HG02970 (cell line): ENCODE measurements around the gene PTPRD.

Experiments used
- ATAC-seq: cut with Tn5 transposase; IDR thresholded peaks from one replicate; pipeline ENCODE4 v1.9.1; 2021; ENCODE audit warnings: mild to moderate bottlenecking, moderate library complexity, moderate number of reproducible peaks; ENCODE audit not compliant: unreplicated experiment, low FRiP score

The PTPRD gene

DNA sequence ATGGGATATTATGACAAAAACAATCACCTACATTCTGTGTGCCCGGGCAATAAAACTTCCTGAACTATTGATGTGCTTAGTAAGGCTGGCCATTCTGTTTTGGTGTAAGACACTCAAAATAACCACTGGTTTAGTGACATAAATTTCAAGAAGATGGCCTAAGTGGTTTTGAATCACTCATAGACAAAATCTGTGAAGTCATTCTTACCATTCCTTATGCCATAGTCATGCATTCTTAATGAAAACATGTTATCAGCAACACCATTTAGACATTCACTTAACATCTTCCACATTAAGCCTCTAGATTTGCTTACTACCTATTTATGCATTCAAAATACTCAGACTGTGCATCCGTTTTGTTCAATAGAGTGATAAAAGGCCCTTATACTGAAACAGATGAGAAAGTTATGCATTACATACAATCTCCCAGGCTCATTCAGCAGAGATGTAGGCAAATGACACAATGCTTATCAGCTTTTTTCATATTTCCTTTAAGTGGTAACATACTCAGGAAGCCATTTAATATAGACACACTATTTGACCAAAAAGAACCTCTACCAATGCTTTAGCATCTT is 1964.4 kb downstream of the PTPRD start:
- ATAC-seq, result no peak

DNA sequence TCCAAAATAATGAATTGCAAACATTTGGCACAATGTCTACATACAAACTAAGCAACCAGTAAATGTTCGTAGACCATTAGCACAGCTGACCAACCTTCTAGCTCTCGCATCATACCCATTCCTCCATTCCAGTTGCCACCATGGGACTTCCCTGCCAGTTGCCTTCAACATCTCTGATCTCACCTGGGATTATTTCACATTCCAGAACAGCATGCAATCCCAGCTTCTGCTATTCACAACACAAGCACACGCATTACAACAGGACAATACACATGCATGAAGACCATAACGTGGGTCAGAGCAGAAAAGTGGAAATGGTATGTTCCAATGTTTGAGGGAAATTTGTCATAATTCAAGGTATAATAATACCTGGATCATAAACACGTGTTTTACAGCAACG is 1965.0 kb downstream of the PTPRD start:
- ATAC-seq, result no peak

- no peak for ATAC-seq
These were observed 1968.2 kb downstream of the PTPRD start for GRCh38 chr9:8644571-8644970.

- no peak for ATAC-seq
These were observed 1968.9 kb downstream of the PTPRD start for GRCh38 chr9:8643896-8644295.

GRCh38 chr9:8643464-8643863 is 1969.3 kb downstream of the PTPRD start:
- no peak for ATAC-seq

DNA sequence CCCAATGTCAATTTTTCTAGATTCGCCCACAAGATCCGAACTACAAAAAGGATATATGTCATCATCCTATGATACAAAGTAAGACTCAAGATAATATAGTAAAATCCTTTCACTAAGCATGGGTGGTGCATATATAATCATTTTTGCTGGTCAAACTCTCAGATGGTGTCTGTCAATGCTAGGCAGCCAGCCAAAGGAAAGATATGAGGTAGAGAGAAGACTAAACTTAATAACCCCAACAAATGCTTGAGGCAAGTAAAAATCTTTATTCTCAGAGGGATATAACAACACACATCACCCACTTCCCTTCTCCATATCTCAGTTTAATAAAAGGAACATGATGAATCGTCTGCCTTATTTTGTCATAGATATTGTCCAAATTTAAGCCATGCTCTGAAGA is 1972.0 kb downstream of the PTPRD start:
- ATAC-seq, result no peak

DNA sequence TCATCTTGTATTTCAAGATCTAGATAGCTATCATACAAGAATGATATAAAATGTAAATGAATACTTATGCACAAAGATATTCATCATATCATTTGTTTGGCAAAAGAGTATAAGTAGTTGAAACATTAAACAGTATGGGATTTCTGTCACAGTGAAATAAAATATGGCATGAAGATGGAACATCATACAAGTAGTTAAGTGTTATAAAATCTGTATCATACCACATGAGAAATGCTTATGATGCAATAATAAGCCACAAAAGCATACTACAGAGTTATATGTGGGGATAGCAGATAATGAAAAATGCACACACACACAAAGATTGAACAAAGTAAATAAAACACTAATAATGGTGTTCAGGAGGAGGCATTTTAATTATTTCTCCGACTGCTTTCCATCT is 1975.2 kb downstream of the PTPRD start:
- ATAC-seq, result no peak

DNA sequence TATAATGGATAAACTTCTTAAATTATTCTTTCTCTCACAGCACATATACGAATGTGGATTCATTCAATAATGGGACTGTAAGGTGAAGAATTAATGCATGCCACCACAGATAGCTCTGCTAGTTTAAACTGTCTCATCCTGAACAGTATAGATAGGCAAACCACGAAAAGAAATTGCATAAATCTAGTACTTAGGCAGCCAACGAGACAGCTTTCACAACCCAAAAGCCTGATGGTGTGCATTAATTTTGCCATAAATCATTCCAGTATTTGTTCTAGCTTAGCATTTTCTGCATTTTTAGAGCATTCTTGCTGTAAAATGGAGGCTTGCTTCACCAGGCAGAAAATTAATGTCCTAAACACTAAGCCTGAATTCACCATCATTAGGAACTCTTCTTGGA is 1979.0 kb downstream of the PTPRD start:
- no peak for ATAC-seq

GRCh38 chr9:8632493-8632892 is 1980.3 kb downstream of the PTPRD start:
- no peak for ATAC-seq

- ATAC-seq, result no peak
These were observed 1984.0 kb downstream of the PTPRD start for GRCh38 chr9:8628791-8629190.

DNA sequence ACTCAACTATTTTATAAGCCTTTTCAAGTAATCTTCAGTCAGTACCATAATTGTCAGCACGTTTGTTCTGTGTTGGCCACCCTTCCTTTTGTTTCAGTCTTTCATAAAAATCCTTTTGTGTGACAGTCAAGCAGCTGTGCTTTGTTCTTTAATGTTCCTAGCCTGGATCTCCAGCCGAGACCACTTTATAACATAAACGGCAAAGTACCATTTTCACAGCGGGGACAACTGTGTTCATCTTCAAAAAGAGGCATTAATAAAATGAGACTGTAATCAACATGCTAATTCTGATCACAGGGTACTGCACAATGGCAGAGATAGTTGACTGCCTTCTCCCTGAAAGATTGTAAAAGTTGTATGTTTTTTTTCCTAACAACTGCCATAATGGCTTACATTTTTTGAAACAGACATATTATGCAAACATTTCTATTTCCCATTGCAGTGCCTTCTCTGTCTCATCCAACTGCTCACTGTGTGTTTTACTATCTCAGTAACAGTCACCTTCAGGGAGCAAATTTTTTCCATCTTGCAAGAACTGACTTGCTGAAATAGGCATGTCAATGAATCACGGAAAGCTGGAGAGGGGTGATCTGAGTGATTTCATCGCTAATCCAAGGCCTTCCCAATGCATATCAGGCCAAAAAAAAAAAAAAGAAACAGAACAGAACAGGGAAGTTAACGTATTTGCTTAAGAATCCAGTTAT is 1984.7 kb downstream of the PTPRD start:
- no peak for ATAC-seq

GRCh38 chr9:8622871-8623270 is 1989.9 kb downstream of the PTPRD start:
- ATAC-seq, result no peak

- no peak for ATAC-seq
These were observed 1990.5 kb downstream of the PTPRD start for GRCh38 chr9:8622222-8622802.

GRCh38 chr9:8621416-8621815 is 1991.4 kb downstream of the PTPRD start:
- ATAC-seq, result no peak

GRCh38 chr9:8616414-8616813 is 1996.4 kb downstream of the PTPRD start:
- no peak for ATAC-seq

DNA sequence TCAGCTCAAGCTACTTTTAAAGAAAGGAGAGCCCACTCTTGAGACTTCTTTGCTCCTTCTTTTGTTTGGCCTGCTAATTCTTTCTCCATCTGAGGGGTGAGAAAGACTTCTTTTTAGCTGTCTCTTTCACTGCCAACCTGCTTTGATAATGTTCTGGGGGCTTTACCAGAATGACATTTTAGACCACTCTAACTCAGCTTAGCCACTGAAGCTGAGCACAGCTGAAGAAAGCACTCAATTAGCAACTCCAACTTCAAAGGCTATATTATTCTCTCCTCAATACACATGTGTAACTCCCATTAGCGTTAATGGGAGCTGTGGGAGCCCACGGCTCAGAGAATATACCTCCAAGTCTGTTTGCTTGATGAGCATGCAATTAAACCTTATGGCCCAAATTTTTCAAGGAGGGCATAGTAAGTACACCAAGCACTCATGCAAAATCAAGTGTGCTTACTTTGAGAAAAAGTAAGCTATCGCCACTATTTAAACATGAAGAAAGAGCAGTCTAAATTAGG is 1997.8 kb downstream of the PTPRD start:
- ATAC-seq, result no peak

- no peak for ATAC-seq
These were observed 1999.4 kb downstream of the PTPRD start for GRCh38 chr9:8613346-8613825.

GRCh38 chr9:8611153-8611552 is 2001.6 kb downstream of the PTPRD start:
- ATAC-seq, result no peak

DNA sequence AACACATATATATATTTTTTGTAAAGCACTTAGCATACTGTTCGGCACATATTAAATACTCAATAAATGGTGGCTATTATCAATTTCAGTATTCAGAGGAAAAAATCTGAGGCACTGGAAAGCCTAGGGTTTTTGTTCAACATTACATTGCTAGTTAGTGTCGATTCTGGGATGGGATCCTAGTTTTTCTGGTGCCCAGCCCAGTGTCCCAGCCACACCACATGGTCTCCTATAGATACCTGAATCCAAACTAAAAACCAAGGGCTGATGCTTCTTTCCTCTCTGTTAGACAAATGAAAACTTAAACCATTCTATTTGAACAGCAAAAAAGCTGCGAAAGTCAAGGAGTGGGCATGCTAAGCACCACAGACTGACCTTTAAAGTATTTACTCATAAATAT is 2002.5 kb downstream of the PTPRD start:
- ATAC-seq, result no peak

DNA sequence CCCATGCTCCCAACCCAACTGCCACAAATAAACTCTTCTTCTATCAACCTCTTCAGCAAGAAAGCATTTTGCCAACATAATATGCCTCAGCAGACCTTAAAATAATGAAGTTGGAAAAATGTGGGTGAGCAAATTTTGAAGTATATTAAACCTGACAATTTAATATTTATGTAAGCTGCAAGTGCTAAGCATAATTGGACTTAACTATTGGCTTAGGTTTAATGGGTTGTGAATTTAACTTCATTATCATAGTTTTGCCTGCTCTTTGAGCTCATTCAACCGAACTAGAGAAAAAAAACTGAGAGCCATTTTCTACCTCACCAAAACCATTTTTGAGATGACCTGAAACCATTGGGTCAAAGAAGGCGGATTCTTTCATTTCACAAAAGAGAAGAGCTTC is 2007.7 kb downstream of the PTPRD start:
- no peak for ATAC-seq

DNA sequence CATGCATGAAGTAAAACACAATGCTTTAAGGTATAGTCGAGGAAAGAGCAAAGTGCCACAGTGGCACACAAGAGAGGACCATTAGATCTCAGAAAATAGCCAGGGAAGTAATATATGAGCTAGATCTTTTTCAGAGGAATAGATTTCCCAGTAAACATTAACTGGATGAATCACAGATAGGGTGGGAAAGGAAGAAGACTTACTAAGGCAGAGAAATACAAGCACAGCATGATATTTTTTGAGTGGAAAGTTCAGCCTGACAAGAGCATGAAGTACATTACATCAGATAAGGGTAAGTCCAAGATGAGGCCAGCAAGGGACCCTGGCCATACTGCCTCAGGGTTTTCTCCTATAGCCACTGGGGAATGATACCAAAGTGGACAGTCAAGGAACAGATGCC is 2008.6 kb downstream of the PTPRD start:
- no peak for ATAC-seq
